Heart left ventricle (tissue), 13 donors: ENCODE measurements around the gene NCKAP1.

ENCODE experiments used
- CTCF ChIP-seq, 12 donors: fragments of 200-600 bp; sonication (generic) in 4 of 12; IDR thresholded peaks; one replicate each; pipeline versions ENCODE4 v1.5.0 to v1.8.0; 2018 to 2022; ENCODE audit warnings: antibody characterized with exemption in 12 of 12, mild to moderate bottlenecking in 5 of 12
- POLR2A ChIP-seq, 2 donors: fragments of 450-650 bp; IDR thresholded peaks; one replicate each; pipeline ENCODE4 v1.6.1; 2017; ENCODE audit warnings: antibody characterized with exemption in 2 of 2, mild to moderate bottlenecking in 2 of 2, moderate library complexity in 2 of 2
- donor health status: ischemic (EF 13 %, LVEDD 7.1; RV severe dilation, severe dysfunction).
- donor health status: DM: no; HTN: yes; CAD: no.
- donor health status: DM: no; HTN: no; CAD: no.
- donor health status: ischemic (EF 25% LVEDD 6.9; RV normal size, moderate dysfunction).
- donor health status: ischemic (EF 25% LVEDD 5.7; RV mildly dilated, moderate dysfunction).
- donor health status: ischemic (EF 35%, LVEDD 5.7; RV mildly dilated, moderate dysfunction).
- donor health status: nonischemic (EF 11% LVEDD 7.7; RV severe dilation, severe dysfunction).
- donor health status: DM: yes; HTN: yes; CAD: no.
- donor health status: PGD.
- donor health status: ischemic (EF 29% LVEDD 5.4; RV normal size, mild dysfunction).
- donor health status: nonischemic (EF 23%, LVEDD 6.1; RV moderate dilation, normal function).

GRCh38 chr2:183025993-183026392 is 12.3 kb downstream of the NCKAP1 start:
- TF ChIP-seq CTCF (IDR thresholded peaks at IDR 0.05) (no peak), POLR2A (IDR thresholded peaks at IDR 0.05) (no peak)
